Activated CD8-positive, alpha-beta T cell treated with anti-CD3 and anti-CD28 coated beads for 36 hours (primary cell): Measurements from ENCODE around the gene GSE1. TPM values are rescaled to one million over a fixed set of nuclear protein-coding genes. Genes with fewer than 3 reads are reported as not detected.

Experiments
- ATAC-seq: fragments of 200-7000 bp; cut with Tn5 transposase; one replicate; pipeline ENCODE4 v1.10.0; 2021; ENCODE audit warnings: mild to moderate bottlenecking, moderate library complexity
- CTCF ChIA-PET: fragments of 350-600 bp; sonication (Branson Sonifier 250); formaldehyde crosslinking; loops from one replicate; lab custom pipeline; 2021; ENCODE audit warnings: antibody characterized with exemption; lab: Charles Lee
- POLR2A ChIA-PET: fragments of 350-600 bp; sonication (Branson Sonifier 250); formaldehyde crosslinking; loops from one replicate; lab custom pipeline; 2021; ENCODE audit warnings: antibody characterized with exemption; lab: Charles Lee
- DNase-seq: peaks from one replicate; pipeline ENCODE4 v3.0.0-alpha.2; 2020
- H3K27ac Mint-ChIP-seq: one replicate; pipeline ENCODE4 v1.8.0; 2021; ENCODE audit warnings: mild to moderate bottlenecking, mixed read lengths
- H3K27me3 Mint-ChIP-seq: one replicate; pipeline ENCODE4 v1.8.0; 2021; ENCODE audit warnings: mixed read lengths
- H3K36me3 Mint-ChIP-seq: one replicate; pipeline ENCODE4 v1.8.0; 2021; ENCODE audit warnings: low read depth, mixed read lengths
- H3K4me1 Mint-ChIP-seq: one replicate; pipeline ENCODE4 v1.8.0; 2021; ENCODE audit warnings: low read depth, mixed read lengths
- H3K4me3 Mint-ChIP-seq: one replicate; pipeline ENCODE4 v1.8.0; 2021; ENCODE audit warnings: mild to moderate bottlenecking, moderate library complexity, mixed read lengths
- H3K9me3 Mint-ChIP-seq: one replicate; pipeline ENCODE4 v1.8.0; 2021; ENCODE audit warnings: mixed read lengths
- intact Hi-C: fragments of 100-400 bp; cut with micrococcal nuclease; formaldehyde crosslinking; loops from one replicate; pipeline ENCODE4 v1.10.0; 2022
- total RNA-seq, 2 experiments: library from RNA; stranded (reverse); gene quantifications; one replicate each; pipeline ENCODE4 v1.2.3, GENCODE V29; 2021
- TF ChIP-seq, protein P1 (sequence below): fragments of 200-600 bp; IDR thresholded peaks from one replicate; pipeline ENCODE4 v1.8.0; 2022; ENCODE audit warnings: antibody characterized with exemption, mild to moderate bottlenecking

The GSE1 gene
- total RNA-seq, 2 experiments from 2014 or later = 33.6 to 34.5 TPM

DNA sequence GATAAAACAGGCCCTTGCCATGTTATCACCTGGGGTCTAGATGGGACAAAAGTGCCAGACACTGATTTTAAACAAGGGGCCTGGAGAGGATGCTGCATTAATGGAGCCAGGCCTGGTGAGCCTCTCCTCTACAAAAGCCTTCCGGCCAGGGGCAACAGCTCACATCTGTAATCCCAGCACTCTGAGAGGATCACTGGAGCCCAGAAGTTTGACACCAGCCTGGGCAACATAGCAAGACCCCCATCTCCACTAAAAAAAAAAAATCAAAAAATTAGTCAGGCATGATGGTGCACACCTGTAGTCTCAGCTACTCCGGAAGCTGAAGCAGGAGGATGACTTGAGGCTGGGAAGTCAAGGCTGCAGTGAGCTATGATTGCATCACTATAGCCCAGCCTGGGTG lies 72.1 kb downstream of the GSE1 start:
- Mint-ChIP-seq H3K27ac (no peak overlapping the region), H3K36me3 (peaks cover 29% of the 10 kb centered on the region), H3K27me3 (no peaks in the 10 kb centered on the region), H3K4me3 (no peak overlapping the region), H3K4me1 (peaks cover 20% of the 10 kb centered on the region), H3K9me3 (no peaks in the 10 kb centered on the region)
- POLR2A ChIA-PET = interaction anchor here (0.7 to 2.0 kb wide), 2 partner anchors 10 to 34 kb away, joined by 3 to 6 read pairs; no protein-coding TSS in a partner anchor
- ATAC-seq (no peak), DNase-seq (no peak)
- intact Hi-C loops = no loop called here
- CTCF ChIA-PET = interaction anchor here (0.9 to 1.3 kb wide), 3 partner anchors 26 to 136 kb away, joined by 3 read pairs; no protein-coding TSS in a partner anchor
- TF ChIP-seq, protein P1, sequence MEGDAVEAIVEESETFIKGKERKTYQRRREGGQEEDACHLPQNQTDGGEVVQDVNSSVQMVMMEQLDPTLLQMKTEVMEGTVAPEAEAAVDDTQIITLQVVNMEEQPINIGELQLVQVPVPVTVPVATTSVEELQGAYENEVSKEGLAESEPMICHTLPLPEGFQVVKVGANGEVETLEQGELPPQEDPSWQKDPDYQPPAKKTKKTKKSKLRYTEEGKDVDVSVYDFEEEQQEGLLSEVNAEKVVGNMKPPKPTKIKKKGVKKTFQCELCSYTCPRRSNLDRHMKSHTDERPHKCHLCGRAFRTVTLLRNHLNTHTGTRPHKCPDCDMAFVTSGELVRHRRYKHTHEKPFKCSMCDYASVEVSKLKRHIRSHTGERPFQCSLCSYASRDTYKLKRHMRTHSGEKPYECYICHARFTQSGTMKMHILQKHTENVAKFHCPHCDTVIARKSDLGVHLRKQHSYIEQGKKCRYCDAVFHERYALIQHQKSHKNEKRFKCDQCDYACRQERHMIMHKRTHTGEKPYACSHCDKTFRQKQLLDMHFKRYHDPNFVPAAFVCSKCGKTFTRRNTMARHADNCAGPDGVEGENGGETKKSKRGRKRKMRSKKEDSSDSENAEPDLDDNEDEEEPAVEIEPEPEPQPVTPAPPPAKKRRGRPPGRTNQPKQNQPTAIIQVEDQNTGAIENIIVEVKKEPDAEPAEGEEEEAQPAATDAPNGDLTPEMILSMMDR = no peak

- peaks cover 23% of the 10 kb centered on the region for H3K36me3 Mint-ChIP-seq
- H3K4me3 Mint-ChIP-seq = peak overlapping the region; percentile 82
- intact Hi-C loops = no loop called here
- POLR2A ChIA-PET = no interaction called here
- H3K4me1 Mint-ChIP-seq = peaks cover 20% of the 10 kb centered on the region
- TF ChIP-seq, protein P1 = no peak
- CTCF ChIA-PET = interaction anchor here (1.5 kb wide), 1 partner anchor 31 kb away, joined by 4 read pairs; no protein-coding TSS in a partner anchor
- no peaks in the 10 kb centered on the region for H3K9me3 Mint-ChIP-seq
- DNase-seq (peak; percentile 60), ATAC-seq (no peak)
- H3K27me3 Mint-ChIP-seq = no peaks in the 10 kb centered on the region
- peak overlapping the region; percentile 14 for H3K27ac Mint-ChIP-seq
These were observed 73.9 kb downstream of the GSE1 start for GRCh38 chr16:85686912-85687591.

- ATAC-seq (no peak), DNase-seq (peak; percentile 33)
- Mint-ChIP-seq H3K4me3 (peak overlapping the region; percentile 82), H3K4me1 (peaks cover 20% of the 10 kb centered on the region), H3K36me3 (peaks cover 23% of the 10 kb centered on the region), H3K27me3 (no peaks in the 10 kb centered on the region), H3K27ac (peak overlapping the region; percentile 86), H3K9me3 (no peaks in the 10 kb centered on the region)
- ChIA-PET CTCF (interaction anchor here (1.5 kb wide), 2 partner anchors 29 to 30 kb away, joined by 4 read pairs; no protein-coding TSS in a partner anchor), POLR2A (interaction anchor here (1.4 to 1.6 kb wide), 2 partner anchors 31 to 63 kb away, joined by 3 read pairs; partner anchors contain the start of gene C16orf74)
- TF ChIP-seq, protein P1 = no peak
- intact Hi-C loops = no loop called here
These were observed 74.7 kb downstream of the GSE1 start for GRCh38 chr16:85687651-85688471.

- Mint-ChIP-seq H3K27ac (peak within 1 kb of the TSS; percentile 86), H3K4me3 (peak within 1 kb of the TSS; percentile 82), H3K9me3 (no peaks in the 10 kb centered on the region), H3K4me1 (peaks cover 20% of the 10 kb centered on the region), H3K27me3 (no peaks in the 10 kb centered on the region), H3K36me3 (peaks cover 17% of the 10 kb centered on the region)
- TF ChIP-seq, protein P1 = no peak
- ATAC-seq = peak; percentile 100
- ChIA-PET POLR2A (interaction anchor here (0.7 to 1.6 kb wide), 3 partner anchors 32 to 1636 kb away, joined by 3 to 4 read pairs (median 3); partner anchors contain the start of gene C16orf74), CTCF (interaction anchor here (1.1 to 1.5 kb wide), 3 partner anchors 13 to 198 kb away, joined by 4 to 5 read pairs (median 4); no protein-coding TSS in a partner anchor)
- peak; percentile 94 for DNase-seq
- intact Hi-C loops = no loop called here
These were observed 75.6 kb downstream of the GSE1 start, which contains the start of gene GINS2 for GRCh38 chr16:85688586-85689284. GINS2 (minus strand) TSS chr16:85688954; CDS start chr16:85688898, 56 bp downstream.
